ENCODE results near the gene SFR1.

SFR1 gene

GRCh38 chr10:104080762-104081161, 41.2 kb upstream of the SFR1 start:
- peak; percentile 59 for DNase-seq (ENCODE audit: low read depth)
- no peak overlapping the region for H3K4me3 ChIP-seq (ENCODE audit: low read depth, low read length)
- TF ChIP-seq CTCF (IDR thresholded peaks at IDR 0.05; ENCODE audit: insufficient read depth, low read depth, low read length, missing control alignments): peak; percentile 40

- no peak for DNase-seq (ENCODE audit: low read depth)
- no peak for TF ChIP-seq CTCF (IDR thresholded peaks at IDR 0.05; ENCODE audit: insufficient read depth, low read depth, low read length, missing control alignments)
- no peak overlapping the region for H3K4me3 ChIP-seq (ENCODE audit: low read depth, low read length)
These were observed 40.0 kb upstream of the SFR1 start for GRCh38 chr10:104081998-104082397.

GRCh38 chr10:104084482-104085142, 37.4 kb upstream of the SFR1 start:
- no peak for TF ChIP-seq CTCF (IDR thresholded peaks at IDR 0.05; ENCODE audit: insufficient read depth, low read depth, low read length, missing control alignments)
- H3K4me3 ChIP-seq (ENCODE audit: low read depth, low read length): no peak overlapping the region
- no peak for DNase-seq (ENCODE audit: low read depth)

- no peak for DNase-seq (ENCODE audit: low read depth)
- TF ChIP-seq CTCF (IDR thresholded peaks at IDR 0.05; ENCODE audit: insufficient read depth, low read depth, low read length, missing control alignments): no peak
These were observed 36.1 kb upstream of the SFR1 start, which contains the start of gene COL17A1 for GRCh38 chr10:104085801-104086400. COL17A1 (minus strand) TSS chr10:104085880; CDS start chr10:104080673, 5,207 bp downstream.

GRCh38 chr10:104088239-104088638, 33.7 kb upstream of the SFR1 start:
- DNase-seq (ENCODE audit: low read depth): no peak
- no peak for TF ChIP-seq CTCF (IDR thresholded peaks at IDR 0.05; ENCODE audit: insufficient read depth, low read depth, low read length, missing control alignments)
- H3K4me3 ChIP-seq (ENCODE audit: low read depth, low read length): no peak overlapping the region

More at GRCh38 chr10:104085801-104086400, 36.1 kb upstream of the SFR1 start, which contains the start of gene COL17A1:
- H3K4me3 ChIP-seq (ENCODE audit: low read depth, low read length): no peak within 1 kb of the TSS

GRCh38 chr10:104089621-104090020, 32.4 kb upstream of the SFR1 start:
- H3K4me3 ChIP-seq (ENCODE audit: low read depth, low read length): no peak overlapping the region
- DNase-seq (ENCODE audit: low read depth): no peak
- no peak for TF ChIP-seq CTCF (IDR thresholded peaks at IDR 0.05; ENCODE audit: insufficient read depth, low read depth, low read length, missing control alignments)

Measured in GM12865 (cell line).